ENCODE results near the gene SLC12A7.

Gene SLC12A7

DNA sequence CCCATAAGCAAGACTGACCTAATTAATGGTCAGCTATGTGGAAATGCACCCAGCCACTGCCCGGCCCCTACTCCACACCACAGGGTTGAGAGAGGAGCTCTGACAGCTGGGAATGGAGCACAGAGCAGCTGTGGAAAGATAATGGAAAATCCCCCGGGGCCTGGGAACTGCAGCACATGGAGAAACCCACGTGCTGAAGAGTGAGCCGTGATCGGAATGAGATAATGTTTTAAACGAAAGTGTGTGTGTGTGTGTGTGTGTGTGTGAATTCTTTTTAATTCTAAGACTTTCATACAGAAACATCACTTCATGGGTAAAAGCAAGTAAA is 13.1 kb upstream of the SLC12A7 start:
- DNase-seq (ENCODE audit: low read depth in 3 of 3) = no peak

- no peak for DNase-seq (ENCODE audit: low read depth in 3 of 3)
Observed at GRCh38 chr5:1124205-1125029, 12.6 kb upstream of the SLC12A7 start.

DNA sequence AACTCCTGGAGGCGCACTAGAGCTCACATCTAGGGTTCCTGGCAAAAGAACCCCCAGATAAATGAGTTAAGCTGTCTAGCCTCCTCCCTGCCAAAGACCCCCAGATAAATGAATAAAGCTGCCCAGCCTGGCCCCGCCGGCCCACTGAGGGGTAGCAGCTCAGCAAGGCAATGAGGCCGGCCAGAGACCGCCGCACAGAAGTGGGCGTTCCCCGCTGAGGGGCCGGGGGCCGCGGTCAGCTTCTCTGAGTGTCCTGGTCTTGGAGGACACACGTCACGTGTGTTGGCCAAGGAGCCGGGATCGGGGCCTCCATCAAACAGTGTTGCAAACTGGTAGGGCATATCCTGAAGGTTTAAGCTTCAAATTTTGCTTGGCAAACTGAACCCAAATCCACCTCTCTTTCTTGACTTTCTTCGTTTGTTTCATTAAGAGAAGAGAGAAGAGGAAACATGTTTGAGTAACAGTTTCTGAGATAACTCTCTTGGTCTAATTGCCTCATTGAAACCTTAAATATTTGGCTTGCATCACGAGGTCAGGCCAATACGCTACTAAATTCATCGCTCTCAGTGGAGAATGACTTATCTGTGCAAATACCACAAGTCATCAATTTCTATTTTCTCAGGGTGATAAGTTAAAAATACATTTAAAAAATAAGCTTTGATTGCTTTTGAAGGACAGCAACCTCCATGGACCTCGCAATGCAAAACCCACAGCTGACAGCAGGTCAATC is 11.7 kb upstream of the SLC12A7 start:
- no peak for DNase-seq (ENCODE audit: low read depth in 3 of 3)

- no peak for DNase-seq (ENCODE audit: low read depth in 3 of 3)
Observed at GRCh38 chr5:1122511-1123294, 10.8 kb upstream of the SLC12A7 start.

- no peak for DNase-seq (ENCODE audit: low read depth in 3 of 3)
Observed at GRCh38 chr5:1121891-1122290, 10.0 kb upstream of the SLC12A7 start.

GRCh38 chr5:1121044-1121443 is 9.2 kb upstream of the SLC12A7 start:
- no peak for DNase-seq (ENCODE audit: low read depth in 3 of 3)

DNA sequence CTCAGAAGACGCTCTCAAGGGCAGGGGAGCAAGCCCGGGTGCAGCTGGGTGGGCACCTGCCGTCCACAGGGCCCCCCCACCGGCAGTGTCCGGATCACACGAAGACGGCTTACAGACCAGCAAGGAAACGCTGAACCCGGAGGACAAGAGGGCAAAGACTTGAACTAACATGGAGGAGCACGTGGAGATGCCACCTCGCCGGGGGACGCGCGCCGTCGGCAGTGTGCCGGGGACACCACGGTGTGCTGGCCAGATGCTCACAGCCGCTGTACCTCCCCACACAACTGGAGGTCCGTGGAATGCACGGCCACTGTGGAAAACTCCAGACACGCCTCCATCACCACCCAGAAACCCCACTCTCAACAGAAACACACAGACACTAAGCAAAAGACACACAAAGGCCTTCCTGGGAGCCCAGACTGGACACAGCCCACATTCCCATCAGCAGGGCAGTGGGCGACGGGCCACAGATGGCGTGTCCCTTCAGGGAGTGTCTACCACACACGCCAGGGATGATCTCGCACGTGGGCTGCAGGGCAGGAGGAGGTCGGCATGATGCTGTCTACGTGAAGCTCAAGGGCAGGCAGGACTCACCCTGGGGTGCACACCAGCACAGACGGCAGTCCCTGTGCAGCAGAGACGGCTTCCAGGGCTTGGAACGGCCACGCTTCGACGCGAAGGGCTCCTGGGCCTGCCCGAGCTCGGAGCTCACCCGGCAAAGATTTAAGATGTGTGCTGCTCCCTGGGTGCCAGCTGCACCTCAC is 8.6 kb upstream of the SLC12A7 start:
- DNase-seq (ENCODE audit: low read depth in 3 of 3) = no peak

- no peak for DNase-seq (ENCODE audit: low read depth in 3 of 3)
Observed at GRCh38 chr5:1119312-1119831, 7.5 kb upstream of the SLC12A7 start.

- no peak for DNase-seq (ENCODE audit: low read depth in 3 of 3)
Observed at GRCh38 chr5:1118738-1119137, 6.9 kb upstream of the SLC12A7 start.

GRCh38 chr5:1118231-1118698 is 6.4 kb upstream of the SLC12A7 start:
- no peak for DNase-seq (ENCODE audit: low read depth in 3 of 3)

GRCh38 chr5:1116977-1117376 is 5.1 kb upstream of the SLC12A7 start:
- no peak for DNase-seq (ENCODE audit: low read depth in 3 of 3)

GRCh38 chr5:1116109-1116740 is 4.4 kb upstream of the SLC12A7 start:
- DNase-seq (ENCODE audit: low read depth in 3 of 3) = no peak

- no peak for DNase-seq (ENCODE audit: low read depth in 3 of 3)
Observed at GRCh38 chr5:1115123-1115815, 3.4 kb upstream of the SLC12A7 start.

- no peak for DNase-seq (ENCODE audit: low read depth in 3 of 3)
Observed at GRCh38 chr5:1113805-1114586, 2.1 kb upstream of the SLC12A7 start.

GRCh38 chr5:1113332-1113690 is 1.4 kb upstream of the SLC12A7 start:
- DNase-seq (ENCODE audit: low read depth in 3 of 3) = no peak

- no peak for DNase-seq (ENCODE audit: low read depth in 3 of 3)
Observed at GRCh38 chr5:1112596-1113331, 901 bp upstream of the SLC12A7 start.

- no peak for DNase-seq (ENCODE audit: low read depth in 3 of 3)
Observed at GRCh38 chr5:1111241-1111726, 579 bp downstream of the SLC12A7 start.

GRCh38 chr5:1110307-1111240 is 1.3 kb downstream of the SLC12A7 start:
- no peak for DNase-seq (ENCODE audit: low read depth in 3 of 3)
